ENCODE results near the gene DYDC2. TPM values are rescaled to one million over a fixed set of nuclear protein-coding genes. Genes with fewer than 3 reads are reported as not detected.

DYDC2 gene
- total RNA-seq, 1 donor from 2014 or later, result 1.1 TPM

- TF ChIP-seq CTCF (conservative IDR thresholded peaks at IDR 0.05), result no peak
- Mint-ChIP-seq H3K27me3 (no peaks in the 10 kb centered on the region), H3K27ac (no peak overlapping the region), H3K4me1 (ENCODE audit: unreplicated experiment) (no peaks in the 10 kb centered on the region), H3K9me3 (no peaks in the 10 kb centered on the region), H3K4me3 (no peak overlapping the region), H3K36me3 (no peaks in the 10 kb centered on the region)
- no peak for DNase-seq (ENCODE audit: extremely low spot score, unreplicated experiment)
Observed at GRCh38 chr10:80319725-80320290, 36.8 kb upstream of the DYDC2 start.

GRCh38 chr10:80320377-80320776 lies 36.2 kb upstream of the DYDC2 start:
- Mint-ChIP-seq H3K27ac (no peak overlapping the region), H3K4me1 (ENCODE audit: unreplicated experiment) (no peaks in the 10 kb centered on the region), H3K9me3 (no peaks in the 10 kb centered on the region), H3K36me3 (no peaks in the 10 kb centered on the region), H3K4me3 (no peak overlapping the region), H3K27me3 (no peaks in the 10 kb centered on the region)
- TF ChIP-seq CTCF (conservative IDR thresholded peaks at IDR 0.05), result no peak
- DNase-seq (ENCODE audit: extremely low spot score, unreplicated experiment), result no peak

GRCh38 chr10:80321183-80321582 lies 35.4 kb upstream of the DYDC2 start:
- no peaks in the 10 kb centered on the region for H3K9me3 Mint-ChIP-seq
- H3K4me1 Mint-ChIP-seq (ENCODE audit: unreplicated experiment), result no peaks in the 10 kb centered on the region
- TF ChIP-seq CTCF (conservative IDR thresholded peaks at IDR 0.05), result no peak
- H3K36me3 Mint-ChIP-seq, result no peaks in the 10 kb centered on the region
- no peaks in the 10 kb centered on the region for H3K27me3 Mint-ChIP-seq
- no peak overlapping the region for H3K4me3 Mint-ChIP-seq
- DNase-seq (ENCODE audit: extremely low spot score, unreplicated experiment), result no peak
- H3K27ac Mint-ChIP-seq, result no peak overlapping the region

GRCh38 chr10:80322158-80322557 lies 34.4 kb upstream of the DYDC2 start:
- no peak for DNase-seq (ENCODE audit: extremely low spot score, unreplicated experiment)
- H3K4me1 Mint-ChIP-seq (ENCODE audit: unreplicated experiment), result no peaks in the 10 kb centered on the region
- H3K4me3 Mint-ChIP-seq, result no peak overlapping the region
- no peaks in the 10 kb centered on the region for H3K9me3 Mint-ChIP-seq
- no peak overlapping the region for H3K27ac Mint-ChIP-seq
- TF ChIP-seq CTCF (conservative IDR thresholded peaks at IDR 0.05), result no peak
- H3K27me3 Mint-ChIP-seq, result no peaks in the 10 kb centered on the region
- no peaks in the 10 kb centered on the region for H3K36me3 Mint-ChIP-seq

- Mint-ChIP-seq H3K4me1 (ENCODE audit: unreplicated experiment) (no peaks in the 10 kb centered on the region), H3K9me3 (no peaks in the 10 kb centered on the region), H3K27ac (no peak overlapping the region), H3K36me3 (no peaks in the 10 kb centered on the region), H3K4me3 (no peak overlapping the region), H3K27me3 (no peaks in the 10 kb centered on the region)
- no peak for DNase-seq (ENCODE audit: extremely low spot score, unreplicated experiment)
- no peak for TF ChIP-seq CTCF (conservative IDR thresholded peaks at IDR 0.05)
Observed at GRCh38 chr10:80322711-80323110, 33.9 kb upstream of the DYDC2 start.

- no peak overlapping the region for H3K27ac Mint-ChIP-seq
- no peaks in the 10 kb centered on the region for H3K9me3 Mint-ChIP-seq
- no peaks in the 10 kb centered on the region for H3K4me1 Mint-ChIP-seq (ENCODE audit: unreplicated experiment)
- H3K4me3 Mint-ChIP-seq, result no peak overlapping the region
- DNase-seq (ENCODE audit: extremely low spot score, unreplicated experiment), result no peak
- no peaks in the 10 kb centered on the region for H3K36me3 Mint-ChIP-seq
- no peaks in the 10 kb centered on the region for H3K27me3 Mint-ChIP-seq
- no peak for TF ChIP-seq CTCF (conservative IDR thresholded peaks at IDR 0.05)
Observed at GRCh38 chr10:80323311-80323710, 33.3 kb upstream of the DYDC2 start.
